Measurements from ENCODE around the gene KDM2B. TPM values are rescaled to one million over a fixed set of nuclear protein-coding genes. Genes with fewer than 3 reads are reported as not detected.

The KDM2B gene
- polyA plus RNA-seq, 1 experiment = 15.0 TPM

DNA sequence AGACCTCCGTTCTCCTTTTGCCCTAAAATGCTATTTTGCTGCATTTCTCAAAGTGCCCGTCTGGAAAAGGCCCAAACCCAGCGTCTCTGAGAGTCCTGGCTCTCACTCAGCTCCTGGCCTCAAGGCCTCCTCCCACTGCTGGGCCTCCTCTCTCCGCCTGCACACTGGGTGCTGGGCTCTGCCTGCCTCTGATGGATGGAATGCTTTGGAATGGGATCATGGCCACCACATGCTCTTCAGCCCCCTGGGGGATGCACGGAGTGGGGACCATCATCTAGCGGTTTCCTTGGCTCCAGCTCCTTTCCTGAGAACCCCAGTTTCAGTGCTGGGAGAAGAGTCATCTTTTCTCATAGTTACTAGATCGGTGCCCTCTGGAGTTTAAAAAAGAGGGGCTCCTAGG is 65.2 kb downstream of the KDM2B start:
- CTCF ChIA-PET = interaction anchor here (1.4 to 1.6 kb wide), 2 partner anchors 15 to 21 kb away, joined by 6 to 8 read pairs; no protein-coding TSS in a partner anchor
- peaks cover 5% of the 10 kb centered on the region for H3K36me3 ChIP-seq (ENCODE audit: control insufficient read depth, insufficient read depth, low read length)
- no peak for DNase-seq (ENCODE audit: low read depth)
- H3K27me3 ChIP-seq (ENCODE audit: control insufficient read depth, insufficient read depth, low read length) = no peaks in the 10 kb centered on the region
- no peak overlapping the region for H3K4me3 ChIP-seq (ENCODE audit: low read depth, low read length)
- TF ChIP-seq, protein P1, sequence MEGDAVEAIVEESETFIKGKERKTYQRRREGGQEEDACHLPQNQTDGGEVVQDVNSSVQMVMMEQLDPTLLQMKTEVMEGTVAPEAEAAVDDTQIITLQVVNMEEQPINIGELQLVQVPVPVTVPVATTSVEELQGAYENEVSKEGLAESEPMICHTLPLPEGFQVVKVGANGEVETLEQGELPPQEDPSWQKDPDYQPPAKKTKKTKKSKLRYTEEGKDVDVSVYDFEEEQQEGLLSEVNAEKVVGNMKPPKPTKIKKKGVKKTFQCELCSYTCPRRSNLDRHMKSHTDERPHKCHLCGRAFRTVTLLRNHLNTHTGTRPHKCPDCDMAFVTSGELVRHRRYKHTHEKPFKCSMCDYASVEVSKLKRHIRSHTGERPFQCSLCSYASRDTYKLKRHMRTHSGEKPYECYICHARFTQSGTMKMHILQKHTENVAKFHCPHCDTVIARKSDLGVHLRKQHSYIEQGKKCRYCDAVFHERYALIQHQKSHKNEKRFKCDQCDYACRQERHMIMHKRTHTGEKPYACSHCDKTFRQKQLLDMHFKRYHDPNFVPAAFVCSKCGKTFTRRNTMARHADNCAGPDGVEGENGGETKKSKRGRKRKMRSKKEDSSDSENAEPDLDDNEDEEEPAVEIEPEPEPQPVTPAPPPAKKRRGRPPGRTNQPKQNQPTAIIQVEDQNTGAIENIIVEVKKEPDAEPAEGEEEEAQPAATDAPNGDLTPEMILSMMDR (IDR thresholded peaks at IDR 0.05; ENCODE audit: insufficient read depth, low read depth, low read length) = no peak
- POLR2A ChIA-PET = no interaction called here

DNA sequence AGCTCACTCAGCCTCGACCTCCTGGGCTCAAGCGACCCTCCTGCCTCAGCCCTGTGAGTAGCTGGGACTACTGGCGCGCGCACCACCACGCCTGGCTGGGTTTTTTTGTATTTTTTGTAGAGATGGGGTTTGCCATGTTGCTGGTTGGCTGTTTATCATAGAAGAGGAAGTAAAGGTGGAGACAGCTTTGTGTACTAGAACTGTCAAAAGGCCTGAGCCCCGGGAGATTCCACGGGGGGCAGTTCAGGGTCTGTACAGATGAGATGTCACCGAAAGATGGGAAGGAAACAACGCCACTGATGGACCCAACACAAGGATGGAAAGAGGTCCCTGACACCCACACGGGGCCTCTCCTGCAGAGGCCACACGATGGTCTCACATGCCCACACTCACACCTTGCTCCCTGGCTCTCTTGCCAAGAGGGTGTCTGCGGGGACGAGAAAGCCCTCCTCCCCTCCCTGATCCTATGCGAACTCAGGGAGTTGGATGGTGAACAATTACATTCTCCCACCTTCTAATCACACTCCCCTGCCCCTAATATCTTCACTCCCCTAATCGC is 66.6 kb downstream of the KDM2B start:
- H3K27me3 ChIP-seq (ENCODE audit: control insufficient read depth, insufficient read depth, low read length) = no peaks in the 10 kb centered on the region
- peaks cover 8% of the 10 kb centered on the region for H3K36me3 ChIP-seq (ENCODE audit: control insufficient read depth, insufficient read depth, low read length)
- no peak overlapping the region for H3K4me3 ChIP-seq (ENCODE audit: low read depth, low read length)
- CTCF ChIA-PET = interaction anchor here (1.4 kb wide), 1 partner anchor 15 kb away, joined by 6 read pairs; no protein-coding TSS in a partner anchor
- TF ChIP-seq, protein P1 (IDR thresholded peaks at IDR 0.05; ENCODE audit: insufficient read depth, low read depth, low read length) = no peak
- POLR2A ChIA-PET = no interaction called here
- DNase-seq (ENCODE audit: low read depth) = no peak

DNA sequence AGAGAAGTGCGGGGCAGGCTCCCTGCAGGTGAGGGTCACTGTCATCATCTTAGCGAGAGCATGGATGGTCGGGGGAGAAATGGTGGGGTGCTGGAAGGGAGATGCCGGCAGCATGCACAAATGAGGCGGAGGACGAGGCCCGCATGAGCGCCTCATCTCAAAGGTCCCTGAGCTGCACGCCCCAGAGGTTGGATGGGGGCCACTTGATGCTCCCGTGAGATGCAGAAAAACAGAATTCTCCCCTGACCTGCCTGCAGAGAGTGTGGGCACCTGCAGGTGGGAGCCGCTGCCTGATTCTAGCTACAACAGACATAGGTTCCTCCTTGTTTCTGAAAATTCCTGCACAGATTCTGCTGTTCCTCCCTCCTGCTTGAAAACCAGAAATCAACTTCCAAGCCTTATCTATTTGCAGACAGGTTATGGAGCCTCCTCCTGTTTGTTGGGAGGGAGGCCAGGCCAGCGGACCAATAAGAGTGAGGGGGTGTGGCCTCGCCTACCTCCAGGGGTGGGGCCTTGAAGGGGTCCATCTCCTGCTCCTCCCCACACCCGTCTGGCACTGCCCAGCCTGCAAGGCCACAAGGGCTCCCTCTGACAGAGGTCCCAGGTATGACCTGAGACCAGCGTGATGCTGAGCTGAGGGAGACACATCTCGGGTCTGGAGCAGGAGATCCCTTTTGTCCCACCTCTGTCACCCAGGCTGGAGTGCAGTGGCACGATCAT is 67.2 kb downstream of the KDM2B start:
- Histone ChIP-seq H3K27me3 (ENCODE audit: control insufficient read depth, insufficient read depth, low read length) (no peaks in the 10 kb centered on the region), H3K36me3 (ENCODE audit: control insufficient read depth, insufficient read depth, low read length) (peaks cover 6% of the 10 kb centered on the region), H3K4me3 (ENCODE audit: low read depth, low read length) (no peak overlapping the region)
- no peak for DNase-seq (ENCODE audit: low read depth)
- POLR2A ChIA-PET = no interaction called here
- CTCF ChIA-PET = interaction anchor here (1.4 kb wide), 1 partner anchor 15 kb away, joined by 6 read pairs; no protein-coding TSS in a partner anchor
- TF ChIP-seq, protein P1 (IDR thresholded peaks at IDR 0.05; ENCODE audit: insufficient read depth, low read depth, low read length) = no peak

DNA sequence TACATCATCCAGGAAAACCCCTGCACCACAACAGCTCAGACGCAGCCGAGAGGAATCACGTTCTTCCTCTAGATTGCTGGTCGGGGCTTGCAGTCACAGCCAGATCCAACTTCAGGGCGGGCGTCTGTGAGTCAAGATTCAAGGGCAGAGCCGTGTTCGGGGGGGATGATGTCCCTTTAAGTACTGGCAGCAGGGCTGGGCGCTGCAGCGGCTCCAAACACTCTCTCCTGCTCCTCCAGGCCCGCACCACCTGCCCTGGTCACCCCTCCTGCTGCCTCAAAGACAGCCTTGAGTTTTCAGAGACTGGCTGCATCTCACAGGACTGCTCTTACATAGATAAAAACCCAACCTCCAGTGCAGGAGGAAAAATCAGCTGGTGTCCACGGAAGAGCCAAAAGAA is 68.3 kb downstream of the KDM2B start:
- Histone ChIP-seq H3K36me3 (ENCODE audit: control insufficient read depth, insufficient read depth, low read length) (peaks cover 8% of the 10 kb centered on the region), H3K4me3 (ENCODE audit: low read depth, low read length) (no peak overlapping the region), H3K27me3 (ENCODE audit: control insufficient read depth, insufficient read depth, low read length) (no peaks in the 10 kb centered on the region)
- POLR2A ChIA-PET = no interaction called here
- CTCF ChIA-PET = interaction anchor here (0.9 to 1.4 kb wide), 2 partner anchors 14 to 18 kb away, joined by 5 to 6 read pairs; no protein-coding TSS in a partner anchor
- TF ChIP-seq, protein P1 (IDR thresholded peaks at IDR 0.05; ENCODE audit: insufficient read depth, low read depth, low read length) = no peak
- no peak for DNase-seq (ENCODE audit: low read depth)

DNA sequence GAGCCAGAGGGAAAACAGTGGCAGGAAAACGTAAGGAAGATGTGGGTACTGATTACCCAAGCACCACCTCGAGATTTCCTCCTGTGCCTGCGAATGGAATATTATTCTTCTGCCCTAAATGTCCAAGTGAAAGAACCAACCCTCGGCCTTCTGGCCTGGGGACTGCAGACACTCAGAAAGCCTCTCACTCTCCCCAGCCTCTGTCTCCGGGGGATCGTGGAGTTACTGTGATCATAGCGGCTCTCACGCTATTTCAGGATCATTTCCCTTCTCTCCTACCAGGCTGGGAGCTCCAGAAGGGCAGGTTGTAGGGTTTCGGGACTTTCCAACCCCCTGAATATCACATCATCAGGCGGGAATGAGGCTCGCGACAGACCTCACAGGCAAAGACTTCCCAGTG is 68.9 kb downstream of the KDM2B start:
- no peak for DNase-seq (ENCODE audit: low read depth)
- TF ChIP-seq, protein P1 (IDR thresholded peaks at IDR 0.05; ENCODE audit: insufficient read depth, low read depth, low read length) = no peak
- H3K36me3 ChIP-seq (ENCODE audit: control insufficient read depth, insufficient read depth, low read length) = peaks cover 8% of the 10 kb centered on the region
- H3K27me3 ChIP-seq (ENCODE audit: control insufficient read depth, insufficient read depth, low read length) = no peaks in the 10 kb centered on the region
- ChIA-PET POLR2A (no interaction called here), CTCF (interaction anchor here (0.9 kb wide), 1 partner anchor 18 kb away, joined by 5 read pairs; no protein-coding TSS in a partner anchor)
- no peak overlapping the region for H3K4me3 ChIP-seq (ENCODE audit: low read depth, low read length)
